ENCODE measurements around the gene ROR1. TPM values are rescaled to one million over a fixed set of nuclear protein-coding genes. Genes with fewer than 3 reads are reported as not detected.

The ROR1 gene
- total and polyA plus RNA-seq, 2 of the 13 experiments (the other 11 are each of a cell fraction or from before 2014, with no cell fraction given): 0.58 to 2.3 TPM

- in situ Hi-C loops (cut with HindIII; ENCODE audit: extremely low pct_ligation_motif_present, low pct_unique_long_range_greater_than_20kb) (no loop called here), intact Hi-C loops (cut with micrococcal nuclease; ENCODE audit: unreplicated experiment) (no loop called here)
- DNase-seq (ENCODE audit: low spot score): no peak
- no peaks in the 10 kb centered on the region for H3K79me2 ChIP-seq (ENCODE audit: insufficient read depth, low read length)
- BruUV-seq (replicated peaks): no TSS peak
- no peaks in the 10 kb centered on the region for H3K36me3 ChIP-seq (replicated peaks in 1 of 2; ENCODE audit: control insufficient read depth in 1 of 2, insufficient read depth in 2 of 2, low read length in 2 of 2)
- H3K27ac ChIP-seq (ENCODE audit: extremely low read length, insufficient read depth, low read length): no peak overlapping the region
- ChIA-PET POLR2A (no interaction called here), CTCF (ENCODE audit: low intra/inter-chr PET ratio, low total read pairs) (no interaction called here)
- H3K4me2 ChIP-seq (ENCODE audit: low read depth, low read length): no peak overlapping the region
- no peak for ATAC-seq
- no peaks in the 10 kb centered on the region for H3K9me3 ChIP-seq (ENCODE audit: low read length)
- no peaks in the 10 kb centered on the region for H4K20me1 ChIP-seq (ENCODE audit: insufficient read depth, low read length)
- H3K4me1 ChIP-seq (ENCODE audit: insufficient read depth, low read length): no peaks in the 10 kb centered on the region
- no peaks in the 10 kb centered on the region for H3K27me3 ChIP-seq (ENCODE audit: control insufficient read depth in 1 of 2, insufficient read depth in 2 of 2, low read length in 2 of 2)
- 13% methylated on average over 1 of the region's 1 CpG for WGBS (ENCODE audit: low lambda C conversion rate)
- H2AFZ ChIP-seq (ENCODE audit: low read length): no peak overlapping the region
- H3K9ac ChIP-seq (ENCODE audit: insufficient read depth, low read depth, low read length): no peak overlapping the region
- no peak overlapping the region for H3K4me3 ChIP-seq (replicated peaks in 1 of 3; ENCODE audit: insufficient read depth in 1 of 3, low read depth in 2 of 3, low read length in 3 of 3)
- FAIRE-seq: no peak
- TF ChIP-seq ZNF790 (CRISPR knock-in tag; IDR thresholded peaks at IDR 0.05; ENCODE audit: borderline replicate concordance) (no peak), ZFP41 (CRISPR knock-in tag; IDR thresholded peaks at IDR 0.05; ENCODE audit: borderline replicate concordance) (no peak), ZNF737 (CRISPR knock-in tag; IDR thresholded peaks at IDR 0.05; ENCODE audit: borderline replicate concordance) (no peak), ZNF781 (CRISPR knock-in tag; IDR thresholded peaks at IDR 0.05; ENCODE audit: borderline replicate concordance, not compliant biosample characterization) (no peak), SPEN (CRISPR knock-in tag; IDR thresholded peaks at IDR 0.05; ENCODE audit: low read depth) (no peak), ZBTB46 (CRISPR knock-in tag; IDR thresholded peaks at IDR 0.05; ENCODE audit: borderline replicate concordance) (no peak), NONO (IDR thresholded peaks at IDR 0.05) (no peak), NONO (CRISPR knock-in tag; conservative IDR thresholded peaks at IDR 0.05) (no peak), ZNF263 (CRISPR knock-in tag; IDR thresholded peaks at IDR 0.05) (no peak), HDAC6 (IDR thresholded peaks at IDR 0.05; ENCODE audit: low read depth, low read length) (no peak), ZNF253 (CRISPR knock-in tag; IDR thresholded peaks at IDR 0.05; ENCODE audit: borderline replicate concordance) (no peak), PHF20 (CRISPR knock-in tag; IDR thresholded peaks at IDR 0.05) (no peak), PRPF4 (IDR thresholded peaks at IDR 0.05; ENCODE audit: low read depth, low read length, poor library complexity, severe bottlenecking) (no peak), ARID3A (IDR thresholded peaks at IDR 0.05; ENCODE audit: low read depth, low read length) (no peak), SNAPC2 (CRISPR knock-in tag; IDR thresholded peaks at IDR 0.05) (no peak), ZNF317 (CRISPR knock-in tag; IDR thresholded peaks at IDR 0.05) (no peak), ZNF280D (CRISPR knock-in tag; IDR thresholded peaks at IDR 0.05) (no peak), ZNF276 (CRISPR knock-in tag; IDR thresholded peaks at IDR 0.05; ENCODE audit: low read depth) (no peak)
Observed at GRCh38 chr1:63976006-63976405, 202.2 kb downstream of the ROR1 start.

All from HepG2 (cell line).